ENCODE measurements around the gene ZDHHC7.

- no peak for TF ChIP-seq CTCF (IDR thresholded peaks at IDR 0.05)
- TF ChIP-seq POLR2A (IDR thresholded peaks at IDR 0.05) = no peak
Observed at GRCh38 chr16:85008271-85008670, 3.1 kb downstream of the ZDHHC7 start.

All from heart left ventricle (tissue), 13 donors.